Dedifferentiated amniotic fluid mesenchymal stem cell (primary cell): Measurements from ENCODE around the gene CENPM.

ENCODE experiments used
- DNase-seq: peaks from one replicate; pipeline ENCODE4 v3.0.0-alpha.2; 2016; ENCODE audit errors: extremely low spot score

Gene CENPM

DNA sequence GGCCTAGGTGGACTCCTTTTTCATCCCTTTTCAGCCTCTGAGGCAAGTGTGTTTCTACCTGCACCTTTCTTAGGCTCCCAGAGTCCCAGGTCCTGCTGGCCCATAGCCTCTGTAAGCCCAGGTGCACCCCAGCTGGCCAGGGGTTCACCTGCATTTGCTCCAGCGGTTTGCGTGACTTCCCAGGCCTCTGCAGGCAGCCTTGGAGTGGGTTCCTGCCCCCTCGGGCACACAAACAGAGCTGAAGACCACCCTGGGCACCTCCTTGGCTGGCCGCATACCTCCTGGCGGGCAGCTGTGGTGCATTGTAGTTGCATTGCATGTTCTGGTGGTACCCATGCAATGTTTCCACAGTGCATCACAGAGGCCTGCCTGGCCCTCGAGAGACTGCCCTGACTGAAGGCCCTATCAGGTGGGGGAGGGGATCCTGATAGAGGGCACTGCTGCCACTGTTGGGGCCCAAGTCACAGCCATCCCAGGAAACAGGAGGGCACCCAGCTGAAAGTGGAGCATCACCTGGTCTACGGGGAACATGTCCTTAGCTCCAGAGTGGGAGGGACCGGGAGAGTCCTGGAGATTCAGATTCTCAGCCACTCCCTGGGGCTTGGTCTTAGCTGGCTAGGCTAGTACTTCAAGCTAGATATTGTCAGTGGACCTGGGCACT is 46.2 kb downstream of the CENPM start:
- no peak for DNase-seq

DNA sequence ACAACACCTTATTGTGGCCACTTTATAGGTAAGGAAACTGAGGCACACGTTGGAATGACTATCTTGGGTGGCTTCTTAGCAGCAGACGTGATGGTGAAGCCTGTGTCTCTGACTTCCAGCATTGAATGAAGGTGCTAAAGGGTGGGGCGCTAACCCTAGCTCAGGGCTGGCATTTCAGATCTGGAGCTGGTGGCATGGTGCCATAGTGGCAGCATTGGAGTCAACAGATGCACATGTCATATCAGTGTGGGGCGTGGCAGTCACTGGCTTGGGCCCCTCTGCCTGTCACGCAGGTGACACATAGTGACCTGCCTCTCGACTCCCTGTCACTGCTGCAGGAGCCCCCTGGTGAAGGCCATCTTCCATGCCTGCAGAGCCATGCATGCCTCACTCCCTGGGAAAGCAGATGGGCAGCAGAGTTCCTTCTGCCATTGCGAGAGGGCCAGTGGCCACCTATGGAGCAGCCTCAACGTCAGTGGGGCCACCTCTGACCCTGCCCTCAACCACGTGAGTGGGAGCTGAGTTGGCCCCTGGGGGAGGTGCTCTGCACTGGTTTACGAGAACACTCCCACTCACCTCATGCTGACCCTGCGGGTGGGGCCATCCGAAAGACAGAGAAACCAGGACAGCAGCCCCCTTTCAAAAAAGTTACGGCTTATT is 46.8 kb downstream of the CENPM start:
- DNase-seq: no peak

DNA sequence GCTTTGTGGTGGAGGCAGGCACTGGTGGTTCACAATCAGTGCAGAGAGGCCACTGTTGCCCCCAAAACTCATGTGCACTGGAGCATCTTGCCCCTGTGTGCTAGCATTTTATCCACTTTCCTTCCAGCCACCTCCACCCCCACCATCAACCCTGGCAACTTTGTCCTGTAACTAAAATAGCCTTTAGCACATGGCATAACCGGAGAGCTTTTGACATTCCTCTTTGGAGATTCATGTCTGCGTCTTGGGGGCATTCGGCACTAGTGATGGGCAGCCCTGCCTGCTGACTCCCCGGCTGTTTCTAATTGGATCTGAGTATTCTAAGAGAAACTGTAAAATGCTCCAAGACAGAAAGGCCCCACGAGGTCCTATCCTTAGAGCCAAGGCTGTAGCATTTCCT is 47.8 kb downstream of the CENPM start:
- no peak for DNase-seq

DNA sequence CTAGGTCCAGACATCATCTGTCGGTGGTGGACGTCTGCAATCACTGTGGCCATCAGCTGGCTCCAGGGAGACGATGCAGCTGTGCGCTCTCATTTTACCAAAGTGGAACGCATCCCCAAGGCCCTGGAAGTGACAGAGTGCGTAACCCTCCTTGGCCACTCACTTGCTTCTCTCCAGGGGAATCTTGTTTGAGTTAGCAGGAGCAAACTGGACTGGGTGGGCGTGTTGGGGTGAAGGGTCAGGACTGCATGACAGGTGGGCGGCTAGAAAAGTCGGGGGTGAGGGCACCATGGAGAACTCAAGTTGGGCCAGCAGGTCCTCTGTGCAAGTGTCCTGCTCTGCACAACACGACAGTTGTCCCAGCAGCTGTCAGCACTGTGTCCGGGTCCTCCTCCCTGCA is 48.3 kb downstream of the CENPM start:
- DNase-seq: no peak

DNA sequence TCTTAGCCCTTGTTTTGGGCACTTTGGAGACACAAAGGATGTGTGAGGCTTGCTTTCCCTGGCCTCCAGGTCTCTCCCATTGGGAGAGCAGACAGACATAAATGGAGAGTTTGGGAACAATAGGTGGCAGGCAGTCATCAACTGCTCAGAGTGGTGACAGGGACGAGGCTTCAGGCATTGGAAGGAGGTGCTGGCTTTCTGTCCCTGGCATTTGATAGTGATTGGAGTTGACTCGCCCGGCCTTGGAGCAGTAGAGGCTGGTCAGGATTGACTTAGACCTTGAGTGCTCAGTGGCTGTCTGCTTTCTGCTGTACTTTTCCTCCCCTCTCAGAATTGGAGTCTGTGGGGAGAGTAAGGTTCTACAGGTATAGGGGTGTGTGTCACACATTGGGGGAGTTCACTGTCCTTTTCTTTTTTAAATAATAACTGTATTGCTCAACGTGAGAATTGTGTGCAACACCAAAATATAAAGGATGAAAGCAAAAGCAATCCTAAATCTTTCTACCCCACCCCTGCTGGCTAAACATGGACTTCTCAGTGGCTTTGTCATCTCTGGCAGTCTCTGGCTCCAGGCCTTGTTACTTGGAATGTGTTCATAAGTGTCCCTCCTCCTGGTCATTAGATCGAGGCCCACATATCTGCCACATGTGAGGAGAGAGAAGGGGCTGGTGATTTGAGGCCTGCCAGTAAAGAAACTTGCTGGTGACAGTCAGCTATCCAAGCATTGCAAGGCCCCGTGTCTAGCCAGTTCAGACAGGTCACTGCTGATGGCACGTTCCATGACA is 53.2 kb downstream of the CENPM start:
- DNase-seq: no peak

DNA sequence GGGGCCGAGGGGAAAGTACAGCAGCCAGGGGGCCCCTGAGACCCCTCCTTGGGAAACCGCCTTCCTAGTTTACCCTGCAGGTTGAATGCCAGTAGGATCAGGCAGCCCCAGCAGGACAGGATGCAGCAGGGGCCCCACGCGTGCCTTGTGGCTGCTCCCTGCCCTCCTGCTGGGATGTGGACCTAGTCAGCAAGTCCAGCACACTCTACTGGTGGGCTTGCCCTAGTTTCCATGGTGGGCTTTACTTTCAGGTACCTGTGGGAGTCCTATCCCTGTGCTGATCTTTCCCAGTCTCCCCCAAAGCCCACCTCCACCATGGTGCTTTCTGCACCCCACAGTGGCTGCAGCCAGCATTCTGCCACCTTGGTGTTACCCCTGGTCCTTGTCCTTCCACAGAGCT is 54.2 kb downstream of the CENPM start:
- no peak for DNase-seq

DNA sequence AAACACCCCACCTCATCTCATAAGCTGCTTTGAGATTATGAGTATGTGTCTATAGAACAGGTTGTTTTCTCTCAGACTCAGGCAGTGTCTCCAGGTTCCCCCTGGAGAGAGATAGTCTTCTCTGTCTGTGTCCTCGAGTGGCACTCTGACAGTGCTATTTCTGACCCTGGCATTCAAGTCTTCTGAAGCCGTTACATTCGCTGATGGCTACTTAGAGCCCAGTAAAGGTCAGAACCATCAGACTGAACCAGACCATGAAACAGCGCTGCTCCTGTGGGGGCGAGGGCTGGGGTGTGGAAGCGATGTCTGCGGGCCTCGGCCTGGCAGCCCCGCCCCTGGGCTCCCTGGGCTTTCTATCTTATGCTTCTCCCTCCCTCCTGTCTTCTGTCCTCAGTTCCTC is 55.5 kb downstream of the CENPM start:
- no peak for DNase-seq
